8988T (cell line): ENCODE results near the gene PBOV1.
"Not testable (repeated sequence)": the region's sequence is repeated elsewhere in the genome, so short reads cannot be mapped to it uniquely, and the experiment has no call there.

Experiments used
- DNase-seq: peaks from one replicate; pipeline ENCODE4 v3.0.0; 2011

The PBOV1 gene

GRCh38 chr6:138235693-138236092 is 17.4 kb upstream of the PBOV1 start:
- DNase-seq: no peak

- DNase-seq: no peak
These were observed 16.9 kb upstream of the PBOV1 start for GRCh38 chr6:138235205-138235604.

GRCh38 chr6:138234363-138234762 is 16.1 kb upstream of the PBOV1 start:
- DNase-seq: no peak

- DNase-seq: no peak
These were observed 13.1 kb upstream of the PBOV1 start for GRCh38 chr6:138231381-138231886.

- DNase-seq: no peak
These were observed 12.6 kb upstream of the PBOV1 start for GRCh38 chr6:138230759-138231380.

- DNase-seq: no peak
These were observed 11.9 kb upstream of the PBOV1 start for GRCh38 chr6:138230221-138230620.

- no peak for DNase-seq
These were observed 11.4 kb upstream of the PBOV1 start for GRCh38 chr6:138229663-138230179.

GRCh38 chr6:138229072-138229471 is 10.8 kb upstream of the PBOV1 start:
- DNase-seq: no peak

- DNase-seq: no peak
These were observed 9.1 kb upstream of the PBOV1 start for GRCh38 chr6:138227316-138227781.

GRCh38 chr6:138226700-138227315 is 8.5 kb upstream of the PBOV1 start:
- no peak for DNase-seq

- no peak for DNase-seq
These were observed 7.7 kb upstream of the PBOV1 start for GRCh38 chr6:138225953-138226352.

- no peak for DNase-seq
These were observed 4.7 kb upstream of the PBOV1 start for GRCh38 chr6:138222901-138223546.

GRCh38 chr6:138219901-138220300 is 1.6 kb upstream of the PBOV1 start:
- no peak for DNase-seq

GRCh38 chr6:138219398-138219797 is 1.1 kb upstream of the PBOV1 start:
- no peak for DNase-seq

GRCh38 chr6:138215093-138215782 is 3.1 kb downstream of the PBOV1 start:
- no peak for DNase-seq

GRCh38 chr6:138212530-138212929 is 5.8 kb downstream of the PBOV1 start:
- not testable (repeated sequence) for DNase-seq

- DNase-seq: no peak
These were observed 6.7 kb downstream of the PBOV1 start for GRCh38 chr6:138211601-138212000.

- DNase-seq: no peak
These were observed 7.2 kb downstream of the PBOV1 start for GRCh38 chr6:138211048-138211581.

- no peak for DNase-seq
These were observed 11.4 kb downstream of the PBOV1 start for GRCh38 chr6:138206862-138207261.

GRCh38 chr6:138205437-138206094 is 12.7 kb downstream of the PBOV1 start:
- no peak for DNase-seq

- DNase-seq: no peak
These were observed 13.4 kb downstream of the PBOV1 start for GRCh38 chr6:138204792-138205384.

- DNase-seq: no peak
These were observed 14.0 kb downstream of the PBOV1 start for GRCh38 chr6:138204303-138204702.
